GM12872 (cell line): ENCODE results near the gene RUBCN.

Experiments
- CTCF ChIP-seq: IDR thresholded peaks from 3 replicates; pipeline ENCODE4 v1.5.1; 2011; ENCODE audit warnings: low read depth, mild to moderate bottlenecking, low read length, moderate library complexity; ENCODE audit not compliant: insufficient read depth

RUBCN gene

GRCh38 chr3:197733042-197733441, 3.7 kb downstream of the RUBCN start:
- TF ChIP-seq CTCF = no peak

GRCh38 chr3:197730200-197730599, 6.5 kb downstream of the RUBCN start:
- no peak for TF ChIP-seq CTCF

DNA sequence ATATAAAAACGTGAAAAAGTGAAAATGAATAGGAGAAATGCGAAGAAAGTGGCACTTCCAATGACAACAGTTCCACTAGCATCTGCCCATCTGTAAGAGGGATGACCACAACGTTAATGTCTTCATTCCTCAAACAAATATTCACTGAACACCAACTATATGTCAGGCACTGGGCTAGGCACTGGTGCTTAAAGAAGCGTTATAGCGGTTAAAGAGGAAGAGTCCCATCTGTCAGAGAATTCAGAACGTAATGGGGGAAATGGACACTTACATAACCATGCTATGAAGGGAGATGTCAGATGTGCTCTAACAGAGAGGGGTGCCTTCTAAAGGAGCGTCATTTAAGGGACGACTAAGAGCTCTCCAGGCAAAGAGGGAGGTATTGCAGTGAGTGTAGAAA, 8.2 kb downstream of the RUBCN start:
- TF ChIP-seq CTCF = no peak

DNA sequence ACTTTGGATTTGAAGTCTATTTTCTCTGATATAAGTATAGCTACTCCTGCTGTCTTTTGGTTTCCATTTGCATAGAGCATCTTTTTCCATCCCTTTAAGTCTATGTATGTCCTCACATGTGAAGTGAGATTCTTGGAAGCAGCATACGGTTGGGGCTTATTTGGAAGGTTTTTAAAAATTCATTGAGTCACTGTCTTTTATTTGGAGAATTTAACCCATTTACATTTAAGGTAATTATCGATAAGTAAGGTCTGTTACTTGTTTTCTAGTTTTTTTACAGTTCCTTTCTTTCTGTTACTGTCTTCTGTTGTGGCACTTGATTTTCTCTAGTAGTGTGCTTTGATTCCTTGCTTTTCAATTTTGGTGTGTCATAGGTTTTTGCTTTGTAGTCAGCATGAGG, 14.0 kb downstream of the RUBCN start:
- no peak for TF ChIP-seq CTCF

- no peak for TF ChIP-seq CTCF
Measured at GRCh38 chr3:197720694-197721093, 16.0 kb downstream of the RUBCN start.

DNA sequence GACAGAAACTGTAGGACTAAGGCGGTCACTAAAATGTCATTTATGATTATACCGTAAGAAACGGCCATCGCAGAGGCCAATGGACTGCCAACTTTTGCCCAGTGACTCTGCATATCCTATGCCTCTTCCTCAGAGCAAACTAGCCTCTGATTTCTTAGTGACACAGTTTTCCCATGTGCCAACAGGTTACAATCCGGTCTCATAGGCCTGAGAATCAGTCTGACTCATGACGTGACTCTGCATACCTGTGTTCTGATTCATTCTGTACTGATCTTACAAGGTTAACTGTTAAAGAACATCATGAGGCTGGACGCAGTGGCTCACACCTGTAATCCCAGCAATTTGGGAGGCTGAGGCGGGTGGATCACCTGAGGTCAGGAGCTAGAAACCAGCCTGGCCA, 17.8 kb downstream of the RUBCN start:
- TF ChIP-seq CTCF = no peak

DNA sequence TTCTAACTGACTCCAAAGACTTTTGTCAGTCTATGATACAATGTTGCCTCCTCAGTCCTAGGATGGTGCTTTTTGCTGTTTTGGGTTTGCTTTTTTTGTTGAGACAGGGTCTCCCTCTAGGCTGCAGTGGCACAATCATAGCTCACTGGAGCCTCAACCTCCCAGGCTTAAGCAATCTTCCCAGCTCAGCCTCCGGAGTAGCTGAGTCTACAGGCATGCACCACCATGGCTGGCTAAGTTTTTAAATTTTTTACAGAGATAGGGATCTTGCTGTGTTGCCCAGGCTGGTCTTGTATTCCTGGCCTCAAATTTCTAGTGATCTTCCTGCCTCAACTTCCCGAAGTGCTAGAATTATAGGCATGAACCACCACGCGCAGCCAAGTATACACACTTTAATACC, 22.5 kb downstream of the RUBCN start:
- no peak for TF ChIP-seq CTCF

GRCh38 chr3:197713477-197713822, 23.3 kb downstream of the RUBCN start:
- no peak for TF ChIP-seq CTCF
